Measurements from ENCODE around the gene PDE8A. TPM values are rescaled to one million over a fixed set of nuclear protein-coding genes. Genes with fewer than 3 reads are reported as not detected.
"Not testable (repeated sequence)": the region's sequence is repeated elsewhere in the genome, so short reads cannot be mapped to it uniquely, and the experiment has no call there.

Gene PDE8A
- total RNA-seq, 6 experiments from 2014 or later: 32.7 to 40.5 (median 37.4) TPM

DNA sequence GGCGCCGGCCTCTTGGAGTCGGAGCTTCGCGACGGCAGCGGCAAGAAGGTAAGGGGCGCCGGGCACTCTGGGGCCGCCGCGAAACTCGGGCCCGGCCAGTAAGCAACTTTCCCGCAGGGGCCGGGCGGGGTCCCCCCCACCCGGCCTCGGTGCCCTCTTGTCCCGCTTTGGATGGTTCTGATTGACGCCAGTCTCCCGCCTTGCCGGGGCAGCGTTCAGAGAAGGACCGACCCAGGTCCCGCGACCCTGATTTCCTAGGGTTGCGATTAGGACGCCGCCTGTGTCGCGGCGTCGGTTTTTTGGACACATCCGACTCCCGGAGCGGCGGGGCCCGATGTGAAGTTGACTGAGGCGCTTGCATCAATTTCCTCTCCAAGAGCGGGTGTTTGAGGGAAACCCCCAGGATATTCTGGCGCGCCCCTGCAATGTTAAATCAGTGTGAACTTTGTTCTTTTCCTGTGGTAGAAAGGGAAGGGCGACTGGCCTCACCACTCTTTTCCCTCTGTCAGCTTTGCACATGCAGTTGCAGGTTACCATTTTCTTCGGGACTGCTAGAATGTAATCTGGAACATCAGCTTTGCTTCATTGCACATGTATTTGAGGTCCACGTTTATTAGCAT is 755 bp downstream of the PDE8A start:
- no peaks in the 10 kb centered on the region for H3K36me3 ChIP-seq
- intact Hi-C loops (cut with DNase I): no loop called here
- peaks cover 4 to 39% (median 7%) of the 10 kb centered on the region in 4 donors for H3K4me1 ChIP-seq
- DNase-seq (peak; percentile 75 to 82 (median 80)), ATAC-seq (peak; percentile 9 to 42 (median 28))
- H3K27ac ChIP-seq: peak overlapping the region; percentile 96 to 97 (median 96)
- under 1% methylated on average over 21 of the region's 46 CpGs for WGBS (ENCODE audit: insufficient coverage, low coverage, low lambda C conversion rate, missing lambda C conversion rate)
- H3K4me3 ChIP-seq: peak overlapping the region; percentile 69 to 95 (median 75)
- no peaks in the 10 kb centered on the region for H3K27me3 ChIP-seq
- TF ChIP-seq, protein P1, sequence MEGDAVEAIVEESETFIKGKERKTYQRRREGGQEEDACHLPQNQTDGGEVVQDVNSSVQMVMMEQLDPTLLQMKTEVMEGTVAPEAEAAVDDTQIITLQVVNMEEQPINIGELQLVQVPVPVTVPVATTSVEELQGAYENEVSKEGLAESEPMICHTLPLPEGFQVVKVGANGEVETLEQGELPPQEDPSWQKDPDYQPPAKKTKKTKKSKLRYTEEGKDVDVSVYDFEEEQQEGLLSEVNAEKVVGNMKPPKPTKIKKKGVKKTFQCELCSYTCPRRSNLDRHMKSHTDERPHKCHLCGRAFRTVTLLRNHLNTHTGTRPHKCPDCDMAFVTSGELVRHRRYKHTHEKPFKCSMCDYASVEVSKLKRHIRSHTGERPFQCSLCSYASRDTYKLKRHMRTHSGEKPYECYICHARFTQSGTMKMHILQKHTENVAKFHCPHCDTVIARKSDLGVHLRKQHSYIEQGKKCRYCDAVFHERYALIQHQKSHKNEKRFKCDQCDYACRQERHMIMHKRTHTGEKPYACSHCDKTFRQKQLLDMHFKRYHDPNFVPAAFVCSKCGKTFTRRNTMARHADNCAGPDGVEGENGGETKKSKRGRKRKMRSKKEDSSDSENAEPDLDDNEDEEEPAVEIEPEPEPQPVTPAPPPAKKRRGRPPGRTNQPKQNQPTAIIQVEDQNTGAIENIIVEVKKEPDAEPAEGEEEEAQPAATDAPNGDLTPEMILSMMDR (IDR thresholded peaks at IDR 0.05): no peak
- peak; percentile 69 for TF ChIP-seq POLR2A (IDR thresholded peaks at IDR 0.05)
- H3K9me3 ChIP-seq: no peaks in the 10 kb centered on the region

DNA sequence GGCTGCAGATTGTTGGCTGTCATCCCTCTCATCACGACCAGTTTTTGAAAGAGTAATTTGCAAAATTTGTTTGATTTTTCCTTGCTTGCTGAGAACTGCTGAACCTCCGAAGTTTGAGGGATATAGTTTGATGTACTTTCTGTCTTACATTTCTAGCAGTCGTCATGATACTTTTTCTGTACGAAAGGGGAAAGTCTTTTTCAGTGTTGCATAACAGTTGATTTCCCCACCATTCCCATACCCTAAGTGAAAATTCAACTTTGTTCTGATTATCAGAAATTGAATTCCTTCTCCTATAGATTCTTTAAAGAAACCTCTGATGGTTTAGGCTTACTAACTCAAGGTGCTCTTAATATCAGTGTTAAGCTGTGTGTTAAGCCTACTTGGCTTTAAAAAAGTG is 1.6 kb downstream of the PDE8A start:
- H3K27ac ChIP-seq: peak overlapping the region; percentile 96 to 97 (median 96)
- no peak for TF ChIP-seq POLR2A (IDR thresholded peaks at IDR 0.05)
- TF ChIP-seq, protein P1 (IDR thresholded peaks at IDR 0.05): no peak
- no peaks in the 10 kb centered on the region for H3K27me3 ChIP-seq
- DNase-seq (no peak), ATAC-seq (no peak)
- intact Hi-C loops (cut with DNase I): no loop called here
- H3K36me3 ChIP-seq: no peaks in the 10 kb centered on the region
- 12% methylated on average over 4 of the region's 4 CpGs for WGBS (ENCODE audit: insufficient coverage, low coverage, low lambda C conversion rate, missing lambda C conversion rate)
- peak overlapping the region; percentile 69 to 95 (median 75) for H3K4me3 ChIP-seq
- no peaks in the 10 kb centered on the region for H3K9me3 ChIP-seq
- peaks cover 4 to 39% (median 7%) of the 10 kb centered on the region in 4 donors for H3K4me1 ChIP-seq

DNA sequence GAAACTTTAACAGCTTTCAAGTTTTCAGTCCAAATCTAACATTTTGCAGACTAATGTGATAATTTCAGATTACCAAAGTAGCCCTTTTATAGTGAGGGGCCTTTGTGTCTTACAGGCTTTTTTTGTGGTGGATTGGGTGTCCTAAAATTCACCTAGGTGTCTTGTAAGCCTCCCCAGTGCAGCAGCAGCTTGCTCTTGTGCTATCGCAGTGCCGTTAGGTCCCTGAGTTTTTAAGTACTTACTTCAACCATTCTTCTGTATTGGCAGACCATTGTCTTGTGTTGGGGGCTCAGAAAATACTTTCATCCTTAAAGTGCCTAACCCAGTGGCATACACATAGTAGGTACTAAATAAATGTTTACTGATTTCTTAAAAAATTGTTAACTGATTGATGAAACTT is 2.1 kb downstream of the PDE8A start:
- intact Hi-C loops (cut with DNase I): no loop called here
- Histone ChIP-seq H3K9me3 (no peaks in the 10 kb centered on the region), H3K4me3 (peak overlapping the region; percentile 69 to 95 (median 75)), H3K36me3 (no peaks in the 10 kb centered on the region), H3K4me1 (peaks cover 4 to 39% (median 7%) of the 10 kb centered on the region in 4 donors), H3K27me3 (no peaks in the 10 kb centered on the region), H3K27ac (peak overlapping the region; percentile 96 to 97 (median 96))
- ATAC-seq (no peak), DNase-seq (no peak)
- 12% methylated on average over 2 of the region's 2 CpGs for WGBS (ENCODE audit: insufficient coverage, low coverage, low lambda C conversion rate, missing lambda C conversion rate)
- TF ChIP-seq POLR2A (IDR thresholded peaks at IDR 0.05): no peak
- TF ChIP-seq, protein P1 (IDR thresholded peaks at IDR 0.05): no peak

DNA sequence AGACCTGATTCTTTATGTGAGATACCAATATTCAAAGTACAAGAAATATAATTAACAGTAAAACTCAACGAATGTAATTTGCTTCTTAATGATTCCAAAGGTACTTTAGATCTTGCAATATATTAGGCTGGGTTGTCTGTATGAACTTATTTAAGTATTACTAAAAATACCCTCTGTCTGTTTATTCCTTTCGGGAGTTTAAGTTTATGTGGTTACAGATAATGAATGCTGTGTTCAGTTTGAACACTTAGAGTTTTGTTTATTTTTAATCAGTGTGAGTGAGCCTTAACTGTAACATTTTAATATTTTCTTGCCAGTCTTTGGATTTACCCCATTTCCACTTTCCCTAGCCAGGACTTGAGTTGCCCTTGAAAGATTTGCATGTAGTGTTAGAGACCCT is 3.5 kb downstream of the PDE8A start:
- no peaks in the 10 kb centered on the region for H3K9me3 ChIP-seq
- intact Hi-C loops (cut with DNase I): no loop called here
- TF ChIP-seq POLR2A (IDR thresholded peaks at IDR 0.05): no peak
- TF ChIP-seq, protein P1 (IDR thresholded peaks at IDR 0.05): no peak
- no peaks in the 10 kb centered on the region for H3K27me3 ChIP-seq
- H3K27ac ChIP-seq: no peak overlapping the region
- no peak overlapping the region for H3K4me3 ChIP-seq
- DNase-seq (no peak), ATAC-seq (no peak)
- WGBS (ENCODE audit: insufficient coverage, low coverage, low lambda C conversion rate, missing lambda C conversion rate): 75% methylated on average over 2 of the region's 2 CpGs
- H3K4me1 ChIP-seq: peaks cover 2 to 32% (median 7%) of the 10 kb centered on the region in 4 donors
- no peaks in the 10 kb centered on the region for H3K36me3 ChIP-seq

DNA sequence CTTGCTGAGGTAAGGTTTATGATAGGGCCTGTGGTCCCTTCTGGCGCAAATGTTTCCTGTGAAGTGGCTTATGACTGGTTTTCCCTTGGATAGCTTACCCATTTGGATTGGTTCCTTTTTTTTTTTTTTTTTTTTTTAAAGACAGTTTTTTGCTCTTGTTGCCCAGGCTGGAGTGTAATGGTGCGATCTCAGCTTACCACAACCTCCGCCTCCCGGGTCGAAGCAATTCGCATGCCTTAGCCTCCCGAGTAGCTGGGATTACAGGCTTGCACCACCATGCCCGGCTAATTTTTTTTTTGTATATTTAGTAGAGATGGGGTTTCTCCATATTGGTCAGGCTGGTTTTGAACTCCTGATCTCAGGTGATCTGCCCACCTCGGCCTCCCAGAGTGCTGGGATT is 5.7 kb downstream of the PDE8A start:
- peaks cover 0 to 52% (median 7%) of the 10 kb centered on the region in 4 donors for H3K4me1 ChIP-seq
- H3K27ac ChIP-seq; H3K4me3 ChIP-seq; H3K27me3 ChIP-seq; H3K9me3 ChIP-seq; ATAC-seq; DNase-seq; intact Hi-C loops (cut with DNase I); H3K36me3 ChIP-seq: not testable (repeated sequence)
- WGBS (ENCODE audit: insufficient coverage, low coverage, low lambda C conversion rate, missing lambda C conversion rate): 92% methylated on average over 8 of the region's 9 CpGs

Measured in right lobe of liver (tissue), 6 donors.